GM19035 (cell line): Measurements from ENCODE around the gene PARM1.
"Not testable (repeated sequence)": the region's sequence is repeated elsewhere in the genome, so short reads cannot be mapped to it uniquely, and the experiment has no call there.

Source experiments
- ATAC-seq: cut with Tn5 transposase; IDR thresholded peaks from one replicate; pipeline ENCODE4 v1.9.1; 2021; ENCODE audit not compliant: unreplicated experiment

Gene PARM1

DNA sequence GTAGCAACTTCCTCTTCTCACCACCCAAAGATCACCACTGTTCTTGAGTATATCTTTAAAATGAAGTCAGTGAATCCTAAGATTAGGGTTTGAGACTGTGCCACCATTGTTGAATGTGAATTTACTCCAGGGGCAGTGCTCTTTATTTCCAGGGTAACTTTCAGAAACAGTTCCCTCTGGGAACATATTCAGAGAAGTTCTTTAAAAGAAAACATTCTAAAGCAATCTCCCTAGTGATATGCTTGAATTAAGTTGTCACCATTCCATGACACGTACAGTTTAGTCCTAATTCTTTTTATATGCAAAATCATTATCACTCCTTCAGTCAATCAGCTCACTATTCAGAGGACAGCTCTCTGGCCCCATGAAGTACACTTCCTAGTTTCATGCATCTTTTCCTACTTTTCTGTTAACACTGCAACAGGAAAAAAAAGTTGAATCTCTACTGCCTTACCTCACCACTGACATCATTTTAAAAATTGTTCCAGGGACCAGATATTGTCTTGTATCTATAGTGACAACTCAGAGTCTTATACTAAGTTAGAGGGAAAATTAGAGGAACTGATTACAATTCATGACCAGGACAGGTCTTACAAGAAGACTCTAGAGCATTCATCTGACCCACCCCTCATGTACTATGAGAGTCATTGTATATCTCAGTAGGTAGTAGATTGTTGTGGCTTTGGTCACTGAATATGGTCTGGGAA, 49.8 kb downstream of the PARM1 start:
- no peak for ATAC-seq

GRCh38 chr4:74983253-74983635, 50.3 kb downstream of the PARM1 start:
- no peak for ATAC-seq

DNA sequence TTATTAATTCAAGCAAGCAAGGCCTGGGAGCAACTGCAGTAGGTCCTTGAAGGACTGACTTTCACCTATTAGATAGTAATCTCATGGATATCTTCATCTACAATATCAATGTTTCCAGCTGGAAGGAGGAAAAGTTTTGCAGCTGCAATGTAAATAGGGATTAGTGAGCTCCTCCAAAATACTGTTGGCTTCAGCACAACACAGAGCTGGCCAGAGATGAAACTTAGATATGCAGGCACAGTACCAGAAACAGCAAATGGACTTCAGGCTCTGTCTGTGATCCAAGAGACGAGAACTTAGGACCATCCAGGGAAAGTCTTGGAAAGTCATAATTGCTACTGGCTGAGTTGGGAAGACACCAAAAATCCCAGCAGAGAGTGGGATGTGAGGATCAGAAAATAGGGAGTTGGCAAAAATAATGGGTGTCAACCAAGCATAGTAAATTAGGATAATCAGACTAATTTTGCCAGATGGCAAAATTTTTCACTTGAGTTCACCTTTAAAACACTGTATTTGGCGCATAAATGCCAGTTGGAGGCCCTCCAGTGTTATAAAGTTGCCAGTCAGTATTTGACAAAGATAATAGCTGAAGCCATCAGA, 57.5 kb downstream of the PARM1 start:
- no peak for ATAC-seq

GRCh38 chr4:74994436-74994835, 61.5 kb downstream of the PARM1 start:
- not testable (repeated sequence) for ATAC-seq

GRCh38 chr4:74996996-74997395, 64.1 kb downstream of the PARM1 start:
- ATAC-seq: no peak

DNA sequence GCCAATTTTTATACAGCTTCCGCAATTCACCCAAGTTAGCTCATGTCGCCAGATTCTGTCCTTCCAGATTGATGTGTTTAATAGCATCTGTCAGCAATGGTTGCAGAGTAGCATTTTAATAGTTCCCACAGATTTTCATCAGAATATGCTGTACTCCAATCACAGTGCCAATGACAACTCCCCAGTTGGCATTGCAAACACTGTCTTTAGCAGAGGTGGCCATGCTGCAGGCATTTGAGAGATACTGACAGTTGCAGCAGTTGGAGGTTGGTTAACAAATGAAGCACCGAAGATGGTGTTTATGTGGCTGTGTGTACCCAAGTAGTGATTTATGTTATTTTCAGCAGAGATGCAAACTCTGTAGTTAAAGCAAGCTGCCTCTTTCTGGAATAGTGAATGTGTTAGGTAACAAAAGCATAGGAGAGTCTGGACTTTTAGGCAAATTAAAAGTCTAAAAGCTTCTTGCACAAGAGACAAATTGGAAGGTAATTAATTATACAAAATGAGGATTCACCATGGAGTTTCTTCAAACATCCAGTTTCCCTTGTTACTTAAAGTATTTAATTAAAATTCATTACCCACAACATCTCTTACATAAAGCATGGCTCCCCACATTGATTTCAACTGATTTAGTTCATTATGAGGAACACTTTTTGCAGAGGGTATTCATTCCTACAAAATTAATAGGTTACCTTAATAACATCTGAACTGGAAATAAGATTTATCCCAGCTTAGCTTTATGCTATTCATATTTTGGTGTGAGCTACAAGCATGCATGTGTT, 65.2 kb downstream of the PARM1 start:
- ATAC-seq: no peak

GRCh38 chr4:74999714-75000309, 66.9 kb downstream of the PARM1 start:
- no peak for ATAC-seq

- no peak for ATAC-seq
Observed at GRCh38 chr4:75001871-75002270, 69.0 kb downstream of the PARM1 start.

GRCh38 chr4:75002381-75002780, 69.5 kb downstream of the PARM1 start:
- no peak for ATAC-seq

DNA sequence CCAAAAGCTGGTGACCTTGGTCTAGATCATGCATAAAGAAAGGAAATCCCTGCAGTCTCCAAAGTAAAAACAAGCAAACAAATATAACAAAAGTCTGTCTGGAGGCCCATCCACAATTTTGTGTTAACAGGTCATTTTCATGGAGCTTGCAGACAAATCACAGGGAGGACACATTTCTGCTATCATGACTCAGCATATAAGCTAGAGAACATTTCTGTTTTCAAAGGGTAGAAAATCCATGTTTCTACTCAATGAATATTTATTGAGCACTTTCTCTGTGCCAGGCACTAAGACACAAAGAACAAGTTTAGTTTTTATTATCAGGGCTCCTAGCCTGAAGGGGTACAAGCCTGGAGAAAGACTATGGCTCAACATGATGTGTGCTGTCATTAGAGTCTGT, 71.1 kb downstream of the PARM1 start:
- ATAC-seq: no peak

DNA sequence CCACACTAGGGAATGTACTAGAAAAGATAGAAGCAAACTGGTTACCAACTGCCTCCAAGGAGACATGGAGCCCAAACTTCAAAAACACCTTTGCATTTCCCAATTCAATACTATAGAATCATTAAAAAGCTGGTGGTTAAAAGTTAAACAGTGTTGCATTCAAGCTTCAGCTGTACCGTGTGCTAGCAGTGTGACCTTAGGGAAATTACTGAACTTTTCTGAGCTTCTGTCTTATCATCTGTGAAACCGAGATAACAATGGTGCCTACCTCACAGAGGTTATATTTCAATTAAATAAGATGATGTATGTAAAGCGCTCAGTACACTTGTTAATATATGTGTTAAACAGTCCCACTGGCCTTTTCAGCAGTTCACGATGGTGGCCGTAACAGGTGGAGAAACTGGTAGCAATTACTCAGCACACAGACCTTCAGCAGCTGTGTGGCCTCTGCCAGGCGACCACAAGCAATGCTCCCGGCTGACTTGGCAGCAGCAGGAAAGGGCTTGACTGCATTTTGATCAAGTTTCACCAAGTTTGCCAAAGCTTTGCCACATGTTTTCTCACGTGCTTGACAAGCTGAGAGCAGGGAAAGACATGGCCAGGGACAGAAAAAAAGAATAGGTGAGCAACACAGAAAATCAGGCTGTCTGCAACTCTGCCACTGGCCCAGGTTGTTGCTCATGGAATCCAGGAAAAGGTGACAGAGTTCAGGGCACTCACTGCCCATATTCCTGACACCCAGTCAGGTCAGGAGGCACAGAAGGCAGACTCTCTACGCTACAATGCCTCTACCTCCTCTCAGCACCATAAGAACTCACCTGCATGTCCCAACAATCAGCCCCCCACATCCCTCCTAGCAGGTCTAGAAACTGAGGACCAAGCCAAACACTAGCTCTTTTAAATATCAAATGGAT, 72.1 kb downstream of the PARM1 start:
- no peak for ATAC-seq

DNA sequence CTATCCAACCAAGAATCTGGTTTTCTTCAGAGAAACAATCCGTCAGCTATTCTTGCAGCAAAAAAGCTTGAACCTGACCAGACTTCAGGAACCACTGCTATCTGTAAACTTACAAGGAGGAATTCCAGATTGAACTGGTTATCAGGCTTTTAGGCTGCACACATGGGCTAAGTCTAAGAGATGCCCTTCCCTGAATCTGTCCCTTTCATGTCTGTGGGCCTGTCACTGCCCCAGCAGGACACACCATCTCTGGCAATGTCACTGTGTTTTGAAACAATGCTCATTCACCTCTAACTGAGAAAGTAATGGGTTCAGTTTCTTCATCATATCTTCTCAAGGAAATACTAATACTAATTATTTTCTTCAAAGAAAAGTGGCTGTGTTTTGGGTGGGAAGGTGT, 72.8 kb downstream of the PARM1 start:
- no peak for ATAC-seq

DNA sequence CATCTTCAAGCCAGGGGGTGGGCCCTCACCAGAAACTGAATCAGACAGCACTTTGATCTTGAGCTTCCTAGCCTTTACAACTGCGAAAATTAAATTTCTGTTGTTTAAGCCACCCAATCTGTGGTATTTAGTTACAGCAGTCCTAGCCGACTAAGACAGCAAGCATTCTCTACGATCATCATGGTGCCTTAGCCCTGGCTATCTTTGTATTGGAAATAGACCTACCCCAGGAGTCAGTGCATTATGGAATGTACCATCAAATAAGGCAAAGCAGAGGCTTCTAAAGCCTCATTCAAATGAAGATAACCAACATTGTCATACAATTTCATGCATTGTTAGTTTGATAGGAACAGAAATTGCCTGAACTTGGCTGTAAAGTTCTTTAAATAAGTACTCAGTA, 75.0 kb downstream of the PARM1 start:
- ATAC-seq: no peak

DNA sequence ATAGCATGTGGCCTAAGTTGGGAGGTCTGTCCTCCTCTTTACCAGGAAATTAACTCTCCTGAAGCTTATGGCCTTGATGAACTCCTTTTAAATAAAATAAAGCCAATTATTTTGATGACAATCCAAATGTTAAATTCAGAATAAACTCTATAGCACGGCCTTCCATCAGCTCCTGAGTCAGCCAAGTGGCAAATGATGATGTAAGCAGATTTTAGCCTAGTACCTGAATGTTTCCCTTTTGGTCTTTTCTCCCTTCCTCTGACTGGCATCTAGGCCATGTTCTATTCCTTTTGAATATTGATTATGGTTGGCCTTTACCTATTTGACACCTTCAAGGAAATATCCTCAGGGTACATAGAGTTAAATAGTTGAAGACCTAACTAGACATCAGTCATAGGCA, 76.2 kb downstream of the PARM1 start:
- no peak for ATAC-seq

GRCh38 chr4:75011131-75011795, 78.3 kb downstream of the PARM1 start:
- no peak for ATAC-seq

DNA sequence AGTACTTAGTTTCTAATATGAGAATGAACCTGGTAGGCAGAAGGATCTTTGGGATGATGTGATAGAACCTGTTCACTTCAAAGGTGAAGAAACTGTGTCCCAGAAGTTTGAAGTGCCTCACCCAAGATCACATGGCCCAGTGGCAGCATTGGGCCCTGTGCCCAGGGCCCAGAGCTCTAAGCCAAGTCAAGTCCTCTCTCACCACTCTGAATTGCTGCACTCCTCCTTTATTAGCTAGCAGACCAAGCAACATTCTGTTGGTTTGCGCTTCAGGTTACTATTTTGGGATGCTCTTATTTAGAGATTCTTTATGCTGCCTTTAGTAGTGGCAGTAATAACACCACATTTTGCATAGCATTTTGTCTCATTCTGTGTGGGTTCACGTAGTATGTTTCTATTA, 82.7 kb downstream of the PARM1 start:
- ATAC-seq: no peak

DNA sequence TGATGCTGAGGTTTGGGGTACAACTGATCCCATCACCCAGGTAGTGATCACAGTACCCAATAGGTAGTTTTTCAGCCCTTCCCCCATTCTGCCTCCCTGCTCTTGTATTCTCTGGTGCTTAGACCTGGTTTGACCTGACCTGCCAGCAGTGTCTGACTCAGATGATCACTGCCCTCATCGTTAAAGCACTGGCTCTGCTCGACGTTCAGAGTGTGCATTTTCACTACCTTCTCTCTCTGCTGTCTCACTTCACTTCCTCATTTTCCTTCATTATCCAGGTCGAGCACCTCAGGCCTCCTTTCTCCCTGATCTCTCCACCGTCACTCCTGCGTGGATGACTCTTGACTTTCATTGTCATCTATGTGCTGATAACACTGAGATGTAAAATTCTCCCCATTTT, 83.6 kb downstream of the PARM1 start:
- ATAC-seq: no peak

- no peak for ATAC-seq
Observed at GRCh38 chr4:75018811-75019479, 86.0 kb downstream of the PARM1 start.

- no peak for ATAC-seq
Observed at GRCh38 chr4:75025431-75025830, 92.5 kb downstream of the PARM1 start.
